Stimulated activated CD8-positive, alpha-beta memory T cell treated with anti-CD3 and anti-CD28 coated beads, Interleukin-4, amount 100 ng/mL, for 4 hours (primary cell): ENCODE data around the gene MTCL1.

ENCODE experiments used
- DNase-seq, 2 donors: peaks; one replicate each; pipeline ENCODE4 v3.0.0-alpha.2; 2020; ENCODE audit warnings: low read depth in 2 of 2, low spot score in 1 of 2

MTCL1 gene

DNA sequence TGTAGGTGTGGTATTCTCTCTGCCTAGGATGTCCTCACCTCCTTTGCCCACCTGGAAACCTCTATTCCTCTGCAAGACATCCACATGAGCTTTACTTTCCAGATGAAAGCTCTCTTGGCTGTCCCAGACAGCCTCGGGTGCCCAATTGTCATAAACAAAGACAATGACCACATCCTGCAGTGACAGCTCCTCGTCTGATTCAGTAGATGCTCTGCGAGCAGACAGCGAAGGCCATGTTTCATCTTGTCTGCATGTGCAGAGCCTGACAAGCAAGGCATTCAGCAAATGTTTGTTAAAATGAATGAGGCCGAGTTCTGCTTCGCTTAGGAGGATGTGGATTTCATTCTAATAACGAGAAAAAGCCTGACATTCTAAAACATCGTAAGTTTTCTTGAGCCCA, 150.9 kb downstream of the MTCL1 start:
- DNase-seq, result no peak

DNA sequence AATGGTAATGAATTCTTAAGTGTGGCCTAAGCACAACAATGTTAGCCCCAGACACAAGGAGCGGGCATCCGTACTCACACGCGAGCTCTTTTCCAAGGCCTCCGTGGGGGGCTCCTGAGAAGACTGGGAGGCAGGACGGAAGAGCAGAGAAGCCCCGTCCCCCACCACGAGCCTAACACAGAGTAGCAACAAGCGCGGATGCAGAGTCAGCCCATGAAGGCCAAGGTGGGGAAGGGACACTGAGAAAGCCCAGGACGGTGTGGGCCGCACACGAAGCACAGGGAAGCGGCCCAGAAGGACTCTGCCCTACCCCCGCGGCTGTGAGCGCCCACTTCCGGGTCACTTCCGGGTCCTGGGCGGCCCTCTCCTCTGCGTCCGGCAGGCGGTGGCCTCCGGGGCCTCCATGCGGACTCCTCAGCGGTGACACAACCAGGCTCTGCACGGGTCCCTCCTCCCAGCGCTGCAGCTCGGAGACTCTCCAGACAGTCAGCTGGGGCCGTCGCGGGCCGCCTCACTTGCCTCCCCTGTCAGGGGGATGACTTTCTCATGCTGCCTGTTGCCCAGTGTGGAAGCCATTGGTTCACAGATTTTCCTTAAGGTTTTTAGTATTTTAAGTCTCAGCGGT, 151.5 kb downstream of the MTCL1 start:
- no peak for DNase-seq

DNA sequence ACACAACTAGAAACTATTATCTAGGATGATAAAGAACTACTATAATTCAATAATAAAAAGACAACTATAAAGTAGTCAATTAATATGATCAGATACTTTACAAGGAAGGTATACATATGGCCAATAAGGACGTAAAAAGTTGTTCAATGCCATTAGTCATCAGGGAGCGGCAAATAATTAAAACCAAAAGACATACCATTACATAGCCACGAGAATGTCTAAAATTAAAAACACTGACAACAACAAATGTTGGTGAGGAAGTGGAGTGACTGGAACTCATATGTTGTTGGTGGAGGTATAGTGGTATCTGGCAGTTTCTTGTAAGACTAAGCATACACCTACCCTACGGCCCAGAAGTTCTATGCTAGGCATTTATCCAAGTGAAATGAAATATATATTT, 152.4 kb downstream of the MTCL1 start:
- DNase-seq, result no peak

DNA sequence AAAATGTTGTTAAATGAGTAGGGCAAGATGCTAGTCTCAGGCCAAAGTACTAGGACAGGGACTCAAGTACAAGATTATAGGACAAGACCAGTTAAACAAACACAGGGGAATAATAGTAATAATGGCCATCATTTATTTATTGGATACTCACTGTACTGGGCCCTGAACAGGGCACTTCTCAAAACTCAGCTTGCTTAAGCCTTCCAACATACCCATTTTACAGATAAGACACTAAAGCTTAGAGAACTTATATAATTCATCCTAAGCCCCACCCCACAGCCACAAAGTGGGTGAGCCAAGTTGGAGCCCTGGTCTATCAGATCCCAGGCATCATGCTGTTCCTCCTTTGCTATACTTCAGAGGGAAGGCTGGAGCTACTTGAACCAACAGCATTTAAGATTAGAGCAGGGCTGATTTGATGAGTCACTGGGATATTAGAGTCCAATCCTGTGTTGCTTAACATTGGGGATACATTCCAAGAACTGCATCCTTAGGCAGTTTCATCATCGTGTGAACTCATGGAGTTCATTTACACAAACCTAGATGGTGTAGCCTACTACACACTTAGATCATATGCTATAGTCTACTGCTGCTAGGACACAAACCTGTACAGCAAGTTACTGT, 153.6 kb downstream of the MTCL1 start:
- DNase-seq, result no peak

DNA sequence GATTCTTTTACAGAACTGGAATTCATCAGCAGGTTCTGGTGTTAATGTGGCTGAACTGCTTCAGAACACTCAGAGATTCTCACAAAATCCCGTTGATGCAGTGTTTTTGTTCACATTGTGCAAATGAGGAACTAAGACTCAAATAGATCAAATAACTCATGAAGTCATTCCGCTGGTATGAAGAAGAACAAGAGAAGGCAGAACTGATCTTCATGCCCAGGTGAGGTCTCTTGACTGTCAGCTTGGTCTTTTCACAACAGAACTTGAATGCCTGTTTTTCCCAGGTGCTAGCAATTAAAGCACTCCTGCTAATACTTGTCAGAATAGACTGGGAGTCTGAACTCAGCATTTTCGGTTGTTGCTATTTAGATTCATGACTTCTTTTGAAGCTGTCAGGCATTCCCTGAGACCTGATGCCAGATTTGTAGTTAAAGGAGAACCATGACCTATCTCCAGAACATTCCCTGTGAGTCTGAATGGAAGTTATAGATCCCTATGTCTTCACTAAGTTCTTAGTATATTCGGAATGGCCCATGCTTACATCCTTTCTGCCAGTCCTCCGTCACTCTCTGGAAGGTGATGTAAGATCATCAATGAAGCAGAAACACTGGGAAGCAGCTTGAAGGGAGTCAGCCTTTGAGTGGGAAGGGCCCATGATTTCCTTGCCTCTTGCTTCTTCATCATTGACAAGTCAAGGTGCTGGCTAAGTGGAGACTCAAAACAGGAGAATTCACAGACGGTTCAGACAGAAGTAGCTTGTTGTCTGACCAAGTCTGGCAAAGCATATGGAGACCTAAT, 155.7 kb downstream of the MTCL1 start:
- no peak for DNase-seq

DNA sequence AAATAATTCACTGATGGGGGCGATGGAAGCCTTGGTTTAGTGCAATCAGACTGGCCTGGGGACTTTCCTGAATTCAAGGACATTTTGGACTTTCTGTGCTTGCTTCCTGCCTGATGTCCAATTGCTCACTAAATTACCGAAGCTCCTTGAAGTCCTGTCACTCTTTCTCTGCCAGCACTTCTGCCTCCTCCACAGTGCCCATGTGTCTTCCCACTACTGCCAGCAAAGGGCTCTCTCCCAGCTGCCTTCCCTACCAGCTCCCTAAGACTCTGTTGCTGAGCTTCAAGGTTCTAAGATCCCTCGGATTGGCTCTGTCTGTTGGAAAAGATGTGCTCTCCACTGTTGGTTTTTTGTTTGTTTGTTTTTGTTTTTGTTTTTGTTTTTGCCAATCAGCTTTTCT, 158.1 kb downstream of the MTCL1 start:
- no peak for DNase-seq

DNA sequence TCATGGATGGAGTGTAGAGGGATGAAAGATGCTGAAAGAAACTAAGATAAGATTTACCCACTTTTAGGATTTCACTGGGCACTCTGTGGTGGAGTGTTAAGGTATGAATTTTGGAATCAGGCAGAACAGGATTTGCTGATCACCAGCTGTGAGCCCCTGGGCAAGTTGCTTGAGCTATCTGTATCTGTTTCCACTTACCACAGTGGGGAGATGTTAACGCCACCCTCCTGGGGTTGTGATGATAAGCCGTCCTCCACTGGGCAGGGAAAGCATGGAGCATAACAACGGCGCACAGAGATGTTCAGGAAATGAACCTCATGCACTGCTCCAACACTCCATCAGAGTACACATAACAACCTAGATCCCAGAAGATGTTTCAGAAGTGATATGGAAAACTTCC, 160.6 kb downstream of the MTCL1 start:
- no peak for DNase-seq

DNA sequence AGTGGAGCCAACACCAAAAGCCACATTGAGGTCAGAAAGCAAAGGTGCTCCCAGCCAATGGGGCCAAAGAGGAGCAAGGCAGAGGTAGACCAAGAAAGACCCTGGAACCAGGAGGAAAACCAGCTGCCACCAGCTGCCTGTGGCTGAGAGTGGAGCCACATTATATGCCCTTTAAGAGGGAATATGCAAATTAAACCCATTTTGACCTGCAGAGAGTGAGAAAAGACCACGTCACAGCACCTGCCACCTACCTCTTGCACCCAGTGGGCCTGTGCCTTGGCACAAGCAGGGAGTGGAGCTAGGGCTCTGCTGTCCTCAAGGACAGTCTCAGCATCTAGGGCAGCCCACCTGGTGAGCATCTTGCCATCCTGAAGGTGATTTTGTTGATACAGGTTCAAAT, 161.3 kb downstream of the MTCL1 start:
- DNase-seq, result no peak

DNA sequence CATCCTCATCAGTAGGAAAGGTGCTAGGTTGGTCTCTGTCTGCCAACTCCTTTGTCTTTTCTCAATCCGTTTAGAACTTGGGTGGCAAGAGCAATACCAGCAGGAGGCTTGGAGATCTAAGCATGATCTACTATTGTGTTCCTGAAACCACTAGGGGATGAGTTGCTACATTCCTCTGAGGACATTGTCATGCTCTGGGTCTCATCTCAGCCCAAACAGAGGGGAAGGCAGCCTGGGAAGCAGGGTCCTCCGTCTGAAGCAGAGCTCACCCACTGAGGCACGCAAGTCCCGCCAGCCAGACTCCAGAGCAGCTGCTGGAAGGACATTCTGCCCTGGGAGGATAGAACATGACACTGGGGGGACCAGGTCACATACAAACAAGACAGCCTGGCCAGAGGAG, 162.9 kb downstream of the MTCL1 start:
- DNase-seq, result no peak

DNA sequence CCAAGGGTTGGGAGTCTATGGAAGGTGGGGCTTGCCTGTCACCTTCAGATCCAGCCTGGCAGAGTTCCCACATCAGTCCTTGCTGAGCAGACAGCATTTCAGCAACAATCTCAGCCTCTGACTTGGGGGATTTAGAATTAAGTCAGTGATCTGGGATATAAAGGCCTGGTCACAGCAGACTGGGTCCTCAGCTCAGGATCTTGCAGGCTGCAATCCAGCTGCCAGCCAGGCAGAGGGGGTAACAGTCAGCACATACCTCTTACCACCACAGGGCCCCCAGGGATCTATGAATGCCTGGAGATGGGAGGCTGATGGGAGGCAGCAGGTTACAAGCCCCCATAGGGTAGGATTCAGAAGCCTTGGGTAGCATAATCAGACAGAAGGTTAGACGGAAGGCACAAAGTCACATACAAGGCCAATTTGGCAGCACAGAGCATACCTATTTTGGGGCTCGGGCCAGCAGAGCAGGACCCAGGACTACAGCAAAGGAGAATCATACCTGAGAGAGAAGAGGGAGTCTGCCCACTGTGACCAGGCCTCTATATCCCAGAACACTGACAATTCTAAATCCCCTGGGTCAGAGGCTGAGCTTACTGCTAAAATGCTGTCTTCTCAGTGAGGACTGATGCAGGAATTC, 163.5 kb downstream of the MTCL1 start:
- DNase-seq, result no peak

DNA sequence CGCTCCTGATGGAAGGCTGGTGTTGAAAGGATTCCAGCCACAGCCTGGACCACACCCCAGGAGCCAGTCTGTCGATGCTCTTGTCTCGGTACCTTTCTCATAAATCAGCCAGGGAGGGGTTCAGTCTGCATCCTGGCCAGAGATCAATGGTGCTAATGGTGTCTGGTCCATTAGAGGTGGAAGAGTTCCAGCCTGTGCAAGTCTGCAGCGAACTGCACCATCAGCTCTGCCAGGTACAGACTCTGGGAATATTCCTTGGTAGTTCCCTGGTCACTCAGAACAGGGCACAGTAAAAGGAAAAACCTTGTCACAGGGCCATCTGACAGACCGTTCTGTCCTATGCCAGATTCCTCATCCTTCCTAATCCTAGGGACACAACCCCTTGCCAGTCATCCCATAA, 164.3 kb downstream of the MTCL1 start:
- DNase-seq, result no peak

DNA sequence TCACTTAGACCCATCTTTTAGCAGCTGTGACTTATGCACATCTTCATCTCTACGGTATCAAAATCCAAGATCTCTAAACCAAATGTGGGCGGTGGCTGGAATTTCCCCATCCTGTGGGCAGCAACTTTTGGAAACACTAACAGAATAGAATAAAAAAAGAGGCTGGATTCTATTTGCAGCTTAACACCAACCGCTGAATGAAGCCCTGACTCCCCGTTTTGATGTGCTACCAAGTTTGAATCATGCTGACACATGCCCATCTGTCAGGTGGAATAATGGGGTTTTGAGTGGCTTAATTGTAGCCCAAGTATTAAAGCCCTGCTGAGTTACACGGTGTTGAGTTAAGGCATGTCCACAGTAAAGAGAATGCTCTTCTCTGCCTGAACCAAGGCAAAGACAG, 165.2 kb downstream of the MTCL1 start:
- DNase-seq, result no peak

DNA sequence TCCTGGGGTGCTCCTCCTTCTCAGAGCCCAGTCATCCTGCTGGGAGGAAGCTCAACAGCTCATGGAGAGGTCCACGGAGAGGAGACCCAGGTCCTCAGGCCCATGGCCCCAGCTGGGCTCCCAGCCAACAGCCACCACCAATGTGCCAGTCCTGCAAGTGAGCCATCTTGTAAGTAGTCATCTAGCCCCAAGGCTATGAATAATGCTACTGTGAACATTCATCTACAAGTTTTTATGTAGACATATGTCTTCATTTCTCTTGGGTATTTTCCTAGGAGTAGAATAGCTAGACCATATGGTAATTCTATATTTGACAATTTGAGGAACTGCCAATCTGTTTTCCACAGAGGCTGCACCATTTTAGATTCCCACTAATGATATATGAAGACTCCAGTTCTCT, 166.1 kb downstream of the MTCL1 start:
- no peak for DNase-seq

DNA sequence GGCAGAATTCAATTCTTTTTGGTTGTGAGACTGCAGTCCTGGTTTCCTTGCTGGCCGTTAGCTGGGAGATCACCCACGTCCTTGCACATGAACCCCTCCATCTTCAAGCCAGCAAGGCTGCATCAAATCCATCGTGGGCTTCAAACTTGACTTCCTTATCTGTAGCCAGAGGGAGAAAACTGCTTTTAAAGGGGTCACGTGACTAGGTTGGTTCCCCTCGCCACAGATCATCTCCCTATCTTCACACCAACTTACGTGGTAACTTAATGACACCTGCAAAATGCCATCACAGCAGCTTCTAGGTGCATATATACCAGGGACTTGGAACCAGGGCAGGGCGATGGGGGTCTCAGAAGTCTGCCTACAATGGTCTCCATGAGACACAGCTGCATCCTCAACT, 169.5 kb downstream of the MTCL1 start:
- DNase-seq, result no peak

DNA sequence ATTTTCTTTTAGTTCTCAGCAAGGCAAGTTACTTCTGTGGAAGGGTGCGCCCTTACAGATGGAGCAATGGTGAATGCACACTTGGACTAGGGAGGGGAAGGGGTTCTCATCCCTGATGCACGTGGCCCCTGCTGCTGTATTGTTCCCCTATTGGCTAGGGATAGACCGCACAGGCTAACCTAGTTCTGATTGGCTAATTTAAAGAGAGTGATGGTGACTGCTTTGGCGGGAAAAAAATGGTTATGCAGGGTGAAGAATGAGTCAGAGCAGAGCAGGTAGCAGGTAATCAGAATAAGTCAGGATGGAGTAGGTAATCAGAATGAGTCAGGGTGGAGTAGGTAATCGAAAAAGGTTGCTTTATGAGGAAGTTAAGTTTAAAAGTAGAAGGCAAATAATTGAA, 171.5 kb downstream of the MTCL1 start:
- no peak for DNase-seq

DNA sequence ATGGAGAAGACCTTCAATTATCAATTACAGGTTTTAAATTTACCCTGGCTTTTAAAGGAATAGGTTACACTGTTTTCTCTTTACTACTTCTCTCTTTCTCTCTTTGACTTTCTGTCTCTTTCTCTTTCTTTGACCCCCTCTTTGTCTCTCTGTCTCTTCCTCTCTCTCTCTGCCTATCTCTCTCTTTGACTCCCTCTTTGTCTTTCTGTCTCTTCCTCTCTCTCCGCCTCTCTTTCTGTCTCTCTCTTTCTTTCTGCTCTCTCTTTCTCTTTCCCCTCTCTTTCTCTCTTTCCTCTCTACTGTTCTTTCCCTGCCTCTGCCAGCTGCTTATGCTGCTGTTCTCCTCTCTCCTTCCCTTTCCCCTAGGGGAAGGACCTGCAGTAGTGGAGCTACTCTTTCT, 175.7 kb downstream of the MTCL1 start:
- DNase-seq, result no peak
